Neural progenitor cell (in vitro differentiated cells): ENCODE measurements around the gene JAZF1. TPM values are rescaled to one million over a fixed set of nuclear protein-coding genes. Genes with fewer than 3 reads are reported as not detected.
"Not testable (repeated sequence)": the region's sequence is repeated elsewhere in the genome, so short reads cannot be mapped to it uniquely, and the experiment has no call there.

ENCODE experiments used
- DNase-seq: peaks from one replicate; pipeline ENCODE4 v3.0.0-alpha.2; 2016; ENCODE audit warnings: low spot score
- H2AFZ ChIP-seq: fragments of 200-600 bp; sonication (generic); replicated peaks from 2 replicates; pipeline ENCODE4 v1.6.1; 2016; ENCODE audit warnings: antibody characterized with exemption
- H3F3A ChIP-seq: fragments of 200-600 bp; sonication (generic); 2 replicates; pipeline ENCODE4 v1.6.1; 2016; ENCODE audit warnings: antibody characterized with exemption, low read depth
- H3K27ac ChIP-seq: fragments of 200-600 bp; sonication (generic); 2 replicates; pipeline ENCODE4 v1.5.1; 2016; ENCODE audit warnings: mild to moderate bottlenecking
- H3K27me3 ChIP-seq: fragments of 200-600 bp; sonication (generic); 2 replicates; pipeline ENCODE4 v1.6.1; 2016; ENCODE audit warnings: mild to moderate bottlenecking, moderate library complexity
- H3K36me3 ChIP-seq: fragments of 200-600 bp; sonication (generic); 2 replicates; pipeline ENCODE4 v1.5.1; 2016
- H3K4me1 ChIP-seq: fragments of 200-600 bp; sonication (generic); 2 replicates; pipeline ENCODE4 v1.6.1; 2016; ENCODE audit warnings: mixed run types
- H3K4me2 ChIP-seq: fragments of 200-600 bp; sonication (generic); 2 replicates; pipeline ENCODE4 v1.6.1; 2016
- H3K4me3 ChIP-seq: fragments of 200-600 bp; sonication (generic); 2 replicates; pipeline ENCODE4 v1.5.1; 2016
- H3K79me2 ChIP-seq: fragments of 200-600 bp; sonication (generic); 2 replicates; pipeline ENCODE4 v1.6.1; 2016; ENCODE audit warnings: low read depth
- H3K9ac ChIP-seq: fragments of 200-600 bp; sonication (generic); 2 replicates; pipeline ENCODE4 v1.6.1; 2016
- H3K9me3 ChIP-seq: fragments of 200-600 bp; sonication (generic); 2 replicates; pipeline ENCODE4 v1.5.1; 2016; ENCODE audit warnings: low read depth
- H4K20me1 ChIP-seq: fragments of 200-600 bp; sonication (generic); 2 replicates; pipeline ENCODE4 v1.6.1; 2016; ENCODE audit warnings: low read depth
- H3K27ac Mint-ChIP-seq: 3 replicates; pipeline ENCODE4 v1.8.0; 2021; ENCODE audit warnings: mixed read lengths
- H3K27me3 Mint-ChIP-seq: 2 replicates; pipeline ENCODE4 v1.8.0; 2022; ENCODE audit warnings: low read depth, mild to moderate bottlenecking, inconsistent platforms, moderate library complexity, mixed read lengths; ENCODE audit not compliant: insufficient read depth
- H3K36me3 Mint-ChIP-seq: 3 replicates; pipeline ENCODE4 v1.8.0; 2021; ENCODE audit warnings: mixed read lengths
- H3K4me1 Mint-ChIP-seq: 3 replicates; pipeline ENCODE4 v1.8.0; 2021; ENCODE audit warnings: mixed read lengths
- H3K4me3 Mint-ChIP-seq: 3 replicates; pipeline ENCODE4 v1.8.0; 2021; ENCODE audit warnings: mild to moderate bottlenecking, moderate library complexity, mixed read lengths
- H3K9me3 Mint-ChIP-seq: 3 replicates; pipeline ENCODE4 v1.8.0; 2020; ENCODE audit warnings: mixed read lengths
- EZH2 ChIP-seq: fragments of 200-600 bp; sonication (generic); IDR thresholded peaks from 2 replicates; pipeline ENCODE4 v1.6.1; 2017; ENCODE audit warnings: antibody characterized with exemption, mild to moderate bottlenecking, moderate library complexity
- EZH2phosphoT487 ChIP-seq: fragments of 200-600 bp; sonication (generic); IDR thresholded peaks from 2 replicates; pipeline ENCODE4 v1.6.1; 2017; ENCODE audit warnings: antibody characterized with exemption
- total RNA-seq: library from RNA; depleted of rRNA; stranded (reverse); fragments of >200 nt; gene quantifications from 2 replicates; pipeline ENCODE4 v1.2.3, GENCODE V29; 2015; ENCODE audit warnings: low replicate concordance
- TF ChIP-seq, protein P1 (sequence below): fragments of 200-600 bp; sonication (generic); IDR thresholded peaks from 2 replicates; pipeline ENCODE4 v1.5.1; 2017; ENCODE audit warnings: antibody characterized with exemption, mild to moderate bottlenecking

JAZF1 gene
- total RNA-seq, 1 donor from 2014 or later = 3.1 TPM

DNA sequence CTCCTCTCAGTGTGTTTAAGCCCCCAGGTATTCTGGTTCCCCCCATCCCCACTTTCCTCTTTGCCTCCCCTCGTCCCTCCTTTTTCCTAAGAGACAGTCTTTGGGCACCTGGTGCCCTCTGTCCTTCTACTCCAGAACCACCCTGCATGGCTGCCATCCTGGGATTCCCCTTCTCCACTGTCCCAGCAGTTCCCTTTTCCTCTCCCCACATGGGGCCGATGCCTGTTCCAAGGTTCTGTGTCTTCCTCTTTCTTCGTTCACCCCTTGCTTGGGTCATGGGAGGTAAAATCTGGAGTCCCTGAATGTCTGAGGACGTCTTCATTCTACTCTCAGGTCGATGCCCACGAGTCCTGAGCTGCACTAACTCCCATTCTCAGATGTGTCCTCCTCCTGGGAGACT is 319.8 kb downstream of the JAZF1 start:
- Histone ChIP-seq H3F3A (no peaks in the 10 kb centered on the region), H3K4me1 (no peaks in the 10 kb centered on the region), H3K27me3 (no peaks in the 10 kb centered on the region), H3K4me2 (no peak overlapping the region), H3K27ac (no peak overlapping the region), H3K9ac (no peak overlapping the region), H3K9me3 (no peaks in the 10 kb centered on the region), H3K36me3 (no peaks in the 10 kb centered on the region), H3K79me2 (no peaks in the 10 kb centered on the region), H2AFZ (no peak overlapping the region), H3K4me3 (no peak overlapping the region), H4K20me1 (no peaks in the 10 kb centered on the region)
- Mint-ChIP-seq H3K9me3 (peaks cover 17% of the 10 kb centered on the region), H3K36me3 (no peaks in the 10 kb centered on the region), H3K4me1 (peaks cover 11% of the 10 kb centered on the region), H3K4me3 (no peak overlapping the region), H3K27ac (no peak overlapping the region), H3K27me3 (peaks cover 2% of the 10 kb centered on the region)
- DNase-seq = no peak
- TF ChIP-seq, protein P1, sequence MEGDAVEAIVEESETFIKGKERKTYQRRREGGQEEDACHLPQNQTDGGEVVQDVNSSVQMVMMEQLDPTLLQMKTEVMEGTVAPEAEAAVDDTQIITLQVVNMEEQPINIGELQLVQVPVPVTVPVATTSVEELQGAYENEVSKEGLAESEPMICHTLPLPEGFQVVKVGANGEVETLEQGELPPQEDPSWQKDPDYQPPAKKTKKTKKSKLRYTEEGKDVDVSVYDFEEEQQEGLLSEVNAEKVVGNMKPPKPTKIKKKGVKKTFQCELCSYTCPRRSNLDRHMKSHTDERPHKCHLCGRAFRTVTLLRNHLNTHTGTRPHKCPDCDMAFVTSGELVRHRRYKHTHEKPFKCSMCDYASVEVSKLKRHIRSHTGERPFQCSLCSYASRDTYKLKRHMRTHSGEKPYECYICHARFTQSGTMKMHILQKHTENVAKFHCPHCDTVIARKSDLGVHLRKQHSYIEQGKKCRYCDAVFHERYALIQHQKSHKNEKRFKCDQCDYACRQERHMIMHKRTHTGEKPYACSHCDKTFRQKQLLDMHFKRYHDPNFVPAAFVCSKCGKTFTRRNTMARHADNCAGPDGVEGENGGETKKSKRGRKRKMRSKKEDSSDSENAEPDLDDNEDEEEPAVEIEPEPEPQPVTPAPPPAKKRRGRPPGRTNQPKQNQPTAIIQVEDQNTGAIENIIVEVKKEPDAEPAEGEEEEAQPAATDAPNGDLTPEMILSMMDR = no peak
- TF ChIP-seq EZH2phosphoT487 (no peak), EZH2 (no peak)

DNA sequence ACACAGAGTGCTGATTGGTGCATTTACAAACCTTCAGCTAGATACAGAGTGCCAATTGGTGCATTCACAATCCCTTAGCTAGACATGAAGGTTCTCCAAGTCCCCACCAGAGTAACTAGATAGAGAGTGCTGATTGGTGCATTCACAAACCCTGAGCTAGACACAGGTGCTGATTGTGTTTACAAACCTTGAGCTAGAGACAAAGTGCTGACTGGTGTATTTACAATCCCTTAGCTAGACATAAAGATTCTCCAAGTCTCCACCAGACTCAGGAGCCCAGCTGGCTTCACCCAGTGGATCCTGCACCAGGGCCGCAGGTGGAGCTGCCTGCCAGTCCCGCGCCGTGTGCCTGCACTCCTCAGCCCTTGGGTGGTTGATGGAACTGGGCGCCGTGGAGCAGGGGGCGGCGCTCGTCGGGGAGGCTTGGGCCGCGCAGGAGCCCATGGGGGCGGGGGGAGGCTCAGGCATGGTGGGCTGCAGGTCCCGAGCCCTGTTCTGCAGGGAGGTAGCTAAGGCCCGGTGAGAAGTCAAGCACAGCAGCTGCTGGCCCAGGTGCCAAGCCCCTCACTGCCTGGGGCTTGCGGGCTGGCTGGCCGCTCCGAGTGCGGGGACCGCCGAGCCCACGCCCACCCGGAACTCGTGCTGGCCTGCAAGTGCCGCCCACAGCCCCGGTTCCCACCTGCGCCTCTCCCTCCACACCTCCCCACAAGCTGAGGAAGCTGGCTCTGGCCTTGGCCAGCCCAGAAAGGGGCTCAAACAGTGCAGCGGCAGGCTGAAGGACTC is 323.7 kb downstream of the JAZF1 start:
- not testable (repeated sequence) for H3F3A ChIP-seq, H3K79me2 ChIP-seq, H3K27me3 Mint-ChIP-seq, H3K36me3 ChIP-seq, H3K27ac Mint-ChIP-seq, H3K27me3 ChIP-seq, H3K9me3 ChIP-seq, DNase-seq, H3K4me1 ChIP-seq, H4K20me1 ChIP-seq, H3K27ac ChIP-seq, H3K4me2 ChIP-seq, H3K9ac ChIP-seq, H3K4me1 Mint-ChIP-seq, H3K4me3 Mint-ChIP-seq, H2AFZ ChIP-seq, H3K36me3 Mint-ChIP-seq, H3K4me3 ChIP-seq
- H3K9me3 Mint-ChIP-seq = peaks cover 26% of the 10 kb centered on the region

DNA sequence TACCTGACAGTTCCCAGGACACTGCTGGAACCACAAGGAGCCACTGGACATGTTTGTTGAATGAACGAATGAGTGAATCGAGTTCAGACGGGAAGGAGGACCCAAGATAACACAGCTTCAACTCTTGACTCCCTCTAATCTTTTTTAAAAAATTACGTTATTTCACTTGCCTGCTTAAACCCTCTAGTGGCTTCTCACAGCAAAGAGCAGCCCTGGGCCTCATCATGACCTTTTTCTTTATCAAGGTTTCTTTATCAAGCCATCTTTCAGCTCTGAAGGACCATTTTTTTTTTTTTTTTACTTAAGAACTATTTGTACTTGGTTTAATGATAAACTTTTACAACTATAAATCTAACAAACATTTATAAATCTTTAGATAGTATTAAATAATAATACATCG is 330.1 kb downstream of the JAZF1 start:
- H4K20me1 ChIP-seq = no peaks in the 10 kb centered on the region
- H2AFZ ChIP-seq = no peak overlapping the region
- Mint-ChIP-seq H3K9me3 (peaks cover 9% of the 10 kb centered on the region), H3K4me3 (no peak overlapping the region), H3K4me1 (no peaks in the 10 kb centered on the region), H3K36me3 (peaks cover 3% of the 10 kb centered on the region), H3K27ac (no peak overlapping the region), H3K27me3 (no peaks in the 10 kb centered on the region)
- no peaks in the 10 kb centered on the region for H3K27me3 ChIP-seq
- H3K9ac ChIP-seq = no peak overlapping the region
- no peak for DNase-seq
- TF ChIP-seq EZH2 = no peak
- TF ChIP-seq, protein P1 = no peak
- no peak for TF ChIP-seq EZH2phosphoT487
- H3K9me3 ChIP-seq = no peaks in the 10 kb centered on the region
- H3K36me3 ChIP-seq = no peaks in the 10 kb centered on the region
- H3K79me2 ChIP-seq = no peaks in the 10 kb centered on the region
- no peak overlapping the region for H3K4me2 ChIP-seq
- peaks cover 11% of the 10 kb centered on the region for H3K4me1 ChIP-seq
- H3F3A ChIP-seq = no peaks in the 10 kb centered on the region
- H3K27ac ChIP-seq = no peak overlapping the region
- H3K4me3 ChIP-seq = no peak overlapping the region

DNA sequence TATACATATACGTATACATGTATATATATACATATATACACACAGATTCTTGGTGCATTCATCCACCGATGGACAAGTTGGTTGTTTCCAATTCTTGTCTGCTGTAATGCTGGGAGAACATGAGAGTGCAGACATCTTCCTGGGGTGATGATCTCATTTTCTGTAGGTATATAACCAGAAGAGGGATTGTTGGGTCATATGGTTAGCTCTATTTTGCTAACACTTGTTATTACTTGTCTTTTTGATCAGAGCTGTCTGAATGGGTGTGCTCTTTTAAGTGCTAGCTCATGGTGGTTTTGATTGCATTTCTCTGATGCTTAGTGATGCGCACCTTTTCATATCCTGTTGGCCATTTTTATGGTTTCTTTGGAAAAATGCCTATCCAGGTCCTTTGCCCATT is 334.2 kb downstream of the JAZF1 start:
- Histone ChIP-seq H3K27me3 (no peaks in the 10 kb centered on the region), H3K9me3 (no peaks in the 10 kb centered on the region), H3K27ac (no peak overlapping the region), H3K79me2 (no peaks in the 10 kb centered on the region), H3K36me3 (no peaks in the 10 kb centered on the region), H3F3A (peaks cover 25% of the 10 kb centered on the region), H2AFZ (no peak overlapping the region), H4K20me1 (no peaks in the 10 kb centered on the region), H3K4me3 (no peak overlapping the region), H3K9ac (no peak overlapping the region), H3K4me2 (no peak overlapping the region), H3K4me1 (peaks cover 42% of the 10 kb centered on the region)
- no peak overlapping the region for H3K27ac Mint-ChIP-seq
- DNase-seq = no peak
- H3K4me1 Mint-ChIP-seq = peaks cover 20% of the 10 kb centered on the region
- TF ChIP-seq EZH2 = no peak
- TF ChIP-seq, protein P1 = no peak
- no peak for TF ChIP-seq EZH2phosphoT487
- no peaks in the 10 kb centered on the region for H3K36me3 Mint-ChIP-seq
- no peak overlapping the region for H3K4me3 Mint-ChIP-seq
- no peaks in the 10 kb centered on the region for H3K9me3 Mint-ChIP-seq
- no peaks in the 10 kb centered on the region for H3K27me3 Mint-ChIP-seq
